ENCODE results near the gene CHAC2.
A peak's percentile ranks its signal among the peaks of the same experiment; 100 is the strongest.
"Not testable (repeated sequence)": the region's sequence is repeated elsewhere in the genome, so short reads cannot be mapped to it uniquely, and the experiment has no call there.

CHAC2 gene

DNA sequence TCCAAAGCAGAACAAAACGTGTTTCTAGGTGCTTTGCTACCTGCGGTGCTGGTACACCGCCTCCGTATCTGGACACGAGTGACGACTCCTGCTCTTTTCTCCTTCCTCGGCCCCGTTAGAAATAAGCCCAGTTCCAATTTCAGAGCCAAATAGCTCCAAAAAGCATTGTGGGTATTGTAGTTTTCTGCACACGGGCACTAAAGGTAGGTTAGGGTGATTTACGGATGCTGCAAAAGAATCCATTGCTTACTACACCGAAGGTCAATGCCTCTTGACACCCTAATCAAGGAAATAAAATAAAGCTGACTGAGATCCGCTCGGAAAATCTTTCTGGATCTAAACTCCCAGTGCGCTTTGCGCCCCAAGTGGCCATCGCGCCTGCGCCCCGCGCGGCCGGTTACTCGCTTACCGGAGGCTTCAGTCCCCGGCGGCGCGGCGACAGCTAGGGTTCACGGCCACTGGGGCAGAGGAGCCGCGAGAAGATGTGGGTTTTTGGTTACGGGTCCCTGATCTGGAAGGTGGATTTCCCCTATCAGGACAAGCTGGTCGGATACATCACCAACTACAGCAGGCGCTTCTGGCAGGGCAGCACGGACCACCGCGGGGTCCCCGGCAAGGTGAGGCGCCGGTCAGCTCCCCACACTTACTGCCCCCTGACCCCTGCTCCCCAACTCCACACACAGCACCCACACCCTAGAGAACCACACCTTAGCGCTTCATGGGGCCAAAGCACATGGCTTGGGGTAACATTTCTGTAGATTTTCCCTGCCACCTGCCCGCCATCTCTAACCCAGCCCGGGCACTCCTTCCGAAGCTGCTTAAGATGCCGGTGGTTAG is at the start of gene CHAC2:
Gene CHAC2, plus strand, starts transcription at position 400 of the 837 bp plus-strand sequence. Its CDS starts 83 bp downstream, at position 483.
- TF ChIP-seq, protein P1, sequence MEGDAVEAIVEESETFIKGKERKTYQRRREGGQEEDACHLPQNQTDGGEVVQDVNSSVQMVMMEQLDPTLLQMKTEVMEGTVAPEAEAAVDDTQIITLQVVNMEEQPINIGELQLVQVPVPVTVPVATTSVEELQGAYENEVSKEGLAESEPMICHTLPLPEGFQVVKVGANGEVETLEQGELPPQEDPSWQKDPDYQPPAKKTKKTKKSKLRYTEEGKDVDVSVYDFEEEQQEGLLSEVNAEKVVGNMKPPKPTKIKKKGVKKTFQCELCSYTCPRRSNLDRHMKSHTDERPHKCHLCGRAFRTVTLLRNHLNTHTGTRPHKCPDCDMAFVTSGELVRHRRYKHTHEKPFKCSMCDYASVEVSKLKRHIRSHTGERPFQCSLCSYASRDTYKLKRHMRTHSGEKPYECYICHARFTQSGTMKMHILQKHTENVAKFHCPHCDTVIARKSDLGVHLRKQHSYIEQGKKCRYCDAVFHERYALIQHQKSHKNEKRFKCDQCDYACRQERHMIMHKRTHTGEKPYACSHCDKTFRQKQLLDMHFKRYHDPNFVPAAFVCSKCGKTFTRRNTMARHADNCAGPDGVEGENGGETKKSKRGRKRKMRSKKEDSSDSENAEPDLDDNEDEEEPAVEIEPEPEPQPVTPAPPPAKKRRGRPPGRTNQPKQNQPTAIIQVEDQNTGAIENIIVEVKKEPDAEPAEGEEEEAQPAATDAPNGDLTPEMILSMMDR (IDR thresholded peaks at IDR 0.05; ENCODE audit: low read depth, low read length, missing control alignments), result peak; percentile 49
- in situ Hi-C loops (cut with HindIII; ENCODE audit: low sequenced_read_pairs), result no loop called here
- peak; percentile 51 for DNase-seq (ENCODE audit: low read depth)
- peak within 1 kb of the TSS; percentile 83 for H3K4me3 ChIP-seq (ENCODE audit: low read depth, low read length)

DNA sequence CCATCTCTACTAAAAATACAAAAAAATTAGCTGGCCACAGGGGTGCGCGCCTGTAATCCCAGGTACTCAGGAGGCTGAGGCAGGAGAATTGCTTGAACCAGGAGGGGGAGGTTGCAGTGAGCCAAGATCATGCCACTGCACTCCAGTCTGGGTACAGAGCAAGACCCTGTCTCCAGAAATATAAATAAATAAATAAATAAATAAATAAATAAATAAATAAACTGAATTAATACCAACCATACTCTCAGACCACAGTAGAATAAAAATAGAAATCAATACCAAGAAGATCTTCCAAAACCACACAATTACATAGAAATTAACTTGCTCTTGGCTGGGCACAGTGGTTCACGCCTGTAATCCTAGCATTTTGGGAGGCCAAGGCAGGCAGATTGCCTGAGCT is 46.7 kb upstream of the CHAC2 start:
- in situ Hi-C loops (cut with HindIII; ENCODE audit: low sequenced_read_pairs); H3K4me3 ChIP-seq (ENCODE audit: low read depth, low read length); DNase-seq (ENCODE audit: low read depth): not testable (repeated sequence)

DNA sequence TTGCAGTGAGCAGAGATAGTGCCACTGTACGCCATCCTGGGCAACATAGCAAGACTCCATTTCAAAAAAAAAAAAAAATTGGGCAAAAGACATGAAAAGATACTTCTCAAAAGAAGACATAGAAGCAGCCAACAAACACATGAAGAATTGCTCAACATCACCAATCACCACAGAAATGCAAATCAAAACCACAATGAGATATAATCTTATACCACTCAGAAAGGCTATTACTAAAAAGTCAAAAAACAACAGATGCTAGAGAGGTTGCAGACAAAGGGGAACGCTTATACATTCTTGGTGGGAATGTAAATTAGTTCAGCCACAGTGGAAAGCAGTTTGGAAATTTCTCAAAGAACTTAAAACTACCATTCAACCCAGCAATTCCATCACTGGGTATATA is 43.1 kb upstream of the CHAC2 start:
- in situ Hi-C loops (cut with HindIII; ENCODE audit: low sequenced_read_pairs), result no loop called here
- TF ChIP-seq, protein P1 (IDR thresholded peaks at IDR 0.05; ENCODE audit: low read depth, low read length, missing control alignments), result no peak
- DNase-seq (ENCODE audit: low read depth), result peak; percentile 75

DNA sequence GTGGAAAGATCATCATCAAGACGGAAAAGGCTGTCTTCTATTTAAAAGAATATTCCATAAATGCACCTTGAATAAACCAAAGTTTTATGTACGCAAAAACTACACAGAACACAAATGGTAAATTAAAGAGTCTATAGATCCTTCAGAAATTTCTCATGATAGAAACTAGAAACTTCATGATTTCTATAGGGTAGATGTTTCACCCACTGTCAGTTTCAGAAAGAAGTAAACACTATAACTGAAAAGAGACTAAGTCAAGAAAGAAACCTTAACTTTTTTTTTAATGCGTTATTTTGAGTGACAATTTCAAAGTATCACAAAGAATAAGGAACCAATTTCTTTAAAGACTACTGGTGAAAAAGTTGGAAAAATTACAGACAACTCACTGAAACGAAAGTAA is 41.9 kb upstream of the CHAC2 start:
- in situ Hi-C loops (cut with HindIII; ENCODE audit: low sequenced_read_pairs), result no loop called here
- DNase-seq (ENCODE audit: low read depth), result no peak
- TF ChIP-seq, protein P1 (IDR thresholded peaks at IDR 0.05; ENCODE audit: low read depth, low read length, missing control alignments), result no peak
- no peak overlapping the region for H3K4me3 ChIP-seq (ENCODE audit: low read depth, low read length)

More for the DNA sequence above, 43.1 kb upstream of the CHAC2 start:
- no peak overlapping the region for H3K4me3 ChIP-seq (ENCODE audit: low read depth, low read length)

DNA sequence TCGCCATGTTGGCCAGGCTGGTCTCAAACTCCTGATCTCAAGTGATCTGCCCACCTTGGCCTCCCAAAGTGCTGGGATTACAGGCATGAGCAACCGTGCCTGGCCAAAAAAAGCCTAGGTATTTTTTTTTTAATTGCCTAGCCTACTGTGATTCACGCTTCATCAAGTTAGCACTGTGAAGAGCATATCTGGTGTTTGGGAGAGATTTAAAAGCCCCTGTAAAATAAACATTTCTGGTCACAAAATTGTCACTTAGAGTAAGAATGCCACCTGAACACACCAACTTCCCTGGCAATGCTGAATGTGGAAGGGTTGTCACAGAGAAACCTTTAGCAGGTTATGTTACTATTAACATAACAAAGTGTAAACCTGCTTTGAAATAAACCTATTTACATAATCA is 39.7 kb upstream of the CHAC2 start:
- TF ChIP-seq, protein P1 (IDR thresholded peaks at IDR 0.05; ENCODE audit: low read depth, low read length, missing control alignments), result no peak
- H3K4me3 ChIP-seq (ENCODE audit: low read depth, low read length), result no peak overlapping the region
- in situ Hi-C loops (cut with HindIII; ENCODE audit: low sequenced_read_pairs), result no loop called here
- no peak for DNase-seq (ENCODE audit: low read depth)

DNA sequence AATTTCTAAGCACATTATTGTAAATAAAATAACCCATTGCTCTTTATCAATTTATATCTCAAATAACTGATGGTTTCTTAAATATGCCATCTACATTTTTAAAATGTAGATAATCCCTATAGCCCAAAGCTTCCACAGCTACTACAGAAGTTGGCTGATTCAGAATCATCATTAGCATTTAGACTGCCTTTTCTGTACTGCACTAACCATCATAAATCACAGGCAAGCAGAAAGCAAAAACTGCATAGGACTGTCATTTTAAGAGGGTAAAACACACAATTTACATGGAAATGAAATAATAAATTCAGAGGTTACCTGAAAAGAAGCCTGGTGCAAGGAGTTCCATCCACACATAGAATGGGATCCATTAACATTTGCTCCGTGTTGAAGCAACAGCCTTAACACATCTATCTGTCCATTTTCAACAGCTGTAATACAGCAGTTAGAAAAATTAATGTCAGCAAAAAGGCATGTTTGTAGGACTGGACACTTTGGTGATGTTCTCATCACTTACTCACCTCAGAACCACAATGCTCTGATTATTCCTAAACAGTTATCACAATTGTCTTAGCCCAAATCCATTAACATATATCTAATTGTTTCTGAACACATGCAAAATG is 38.4 kb upstream of the CHAC2 start:
- TF ChIP-seq, protein P1 (IDR thresholded peaks at IDR 0.05; ENCODE audit: low read depth, low read length, missing control alignments), result no peak
- H3K4me3 ChIP-seq (ENCODE audit: low read depth, low read length), result no peak overlapping the region
- in situ Hi-C loops (cut with HindIII; ENCODE audit: low sequenced_read_pairs), result no loop called here
- DNase-seq (ENCODE audit: low read depth), result no peak

DNA sequence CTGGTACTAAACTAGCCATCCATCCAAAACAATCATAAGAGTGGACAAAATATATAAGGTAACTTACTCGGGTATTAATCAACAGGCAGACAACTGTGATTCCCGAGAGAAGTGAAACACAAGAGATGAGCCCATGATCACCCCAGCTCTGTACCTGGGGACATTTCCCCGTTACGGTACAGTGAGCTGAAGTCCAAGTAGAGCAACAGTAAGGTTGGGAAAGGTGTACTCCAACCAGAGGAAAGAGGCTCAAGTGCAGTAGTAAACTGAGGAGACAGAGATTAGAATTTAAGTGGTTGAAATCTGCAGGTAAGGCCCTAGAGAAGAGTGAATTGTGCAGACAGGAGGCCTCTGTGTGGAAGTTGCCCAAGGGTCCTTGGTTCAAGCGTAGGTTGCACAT is 30.5 kb upstream of the CHAC2 start:
- no peak overlapping the region for H3K4me3 ChIP-seq (ENCODE audit: low read depth, low read length)

More for the DNA sequence above, 30.5 kb upstream of the CHAC2 start:
- in situ Hi-C loops (cut with HindIII; ENCODE audit: low sequenced_read_pairs), result no loop called here
- DNase-seq (ENCODE audit: low read depth), result no peak
- TF ChIP-seq, protein P1 (IDR thresholded peaks at IDR 0.05; ENCODE audit: low read depth, low read length, missing control alignments), result no peak

Data from astrocyte of the cerebellum (primary cell).